D341Med (cell line): ENCODE data around the gene ELOB.
"Not testable (repeated sequence)": the region's sequence is repeated elsewhere in the genome, so short reads cannot be mapped to it uniquely, and the experiment has no call there.

Experiments
- DNase-seq: peaks from one replicate; pipeline ENCODE4 v3.0.0; 2012; ENCODE audit warnings: low spot score

ELOB gene

GRCh38 chr16:2748757-2749455, 28.2 kb downstream of the ELOB start:
- DNase-seq, result no peak

- DNase-seq, result no peak
These were observed 31.1 kb downstream of the ELOB start for GRCh38 chr16:2745961-2746360.

GRCh38 chr16:2745116-2745890, 31.8 kb downstream of the ELOB start:
- DNase-seq, result no peak

- DNase-seq, result no peak
These were observed 32.4 kb downstream of the ELOB start for GRCh38 chr16:2744711-2745110.

- no peak for DNase-seq
These were observed 33.9 kb downstream of the ELOB start for GRCh38 chr16:2743007-2743810.

- no peak for DNase-seq
These were observed 34.6 kb downstream of the ELOB start for GRCh38 chr16:2742323-2743006.

- no peak for DNase-seq
These were observed 35.9 kb downstream of the ELOB start for GRCh38 chr16:2741168-2741567.

GRCh38 chr16:2740476-2740875, 36.6 kb downstream of the ELOB start:
- DNase-seq, result no peak

- DNase-seq, result no peak
These were observed 37.3 kb downstream of the ELOB start for GRCh38 chr16:2739625-2740430.

GRCh38 chr16:2738615-2739014, 38.5 kb downstream of the ELOB start:
- DNase-seq, result no peak

GRCh38 chr16:2737895-2738418, 39.1 kb downstream of the ELOB start:
- DNase-seq, result no peak

GRCh38 chr16:2737238-2737605, 39.9 kb downstream of the ELOB start:
- DNase-seq, result no peak

- no peak for DNase-seq
These were observed 40.4 kb downstream of the ELOB start for GRCh38 chr16:2736476-2737237.

- no peak for DNase-seq
These were observed 42.1 kb downstream of the ELOB start for GRCh38 chr16:2734844-2735515.

- no peak for DNase-seq
These were observed 49.0 kb downstream of the ELOB start for GRCh38 chr16:2728034-2728433.

- DNase-seq, result no peak
These were observed 50.2 kb downstream of the ELOB start for GRCh38 chr16:2726923-2727322.

GRCh38 chr16:2724816-2725348, 52.2 kb downstream of the ELOB start:
- no peak for DNase-seq

GRCh38 chr16:2724088-2724676, 52.9 kb downstream of the ELOB start:
- DNase-seq, result no peak

- DNase-seq, result not testable (repeated sequence)
These were observed 55.4 kb downstream of the ELOB start for GRCh38 chr16:2721634-2722173.
